Loucy (cell line): ENCODE measurements around the gene LRBA.

ENCODE experiments used
- H2AFZ ChIP-seq: fragments of 200-600 bp; sonication (generic); 2 replicates; pipeline ENCODE4 v1.6.0; 2016; ENCODE audit warnings: antibody characterized with exemption, mild to moderate bottlenecking, low read length, moderate library complexity
- H3F3A ChIP-seq: fragments of 200-600 bp; 2 replicates; pipeline ENCODE4 v1.6.0; 2016; ENCODE audit warnings: antibody characterized with exemption, low read depth, mild to moderate bottlenecking
- H3K27me3 ChIP-seq: fragments of 200-600 bp; sonication (generic); 2 replicates; pipeline ENCODE4 v1.6.1; 2014; ENCODE audit warnings: low read length, mild to moderate bottlenecking; ENCODE audit not compliant: insufficient read depth, poor library complexity, severe bottlenecking
- H3K36me3 ChIP-seq: fragments of 200-600 bp; sonication (generic); 2 replicates; pipeline ENCODE4 v1.6.1; 2016; ENCODE audit warnings: low read length; ENCODE audit not compliant: insufficient read depth
- H3K4me1 ChIP-seq: fragments of 200-600 bp; sonication (generic); 2 replicates; pipeline ENCODE4 v1.5.1; 2014; ENCODE audit warnings: low read length, mild to moderate bottlenecking; ENCODE audit not compliant: insufficient read depth, poor library complexity, severe bottlenecking
- H3K4me2 ChIP-seq: fragments of 200-600 bp; sonication (generic); 2 replicates; pipeline ENCODE4 v1.6.0; 2014; ENCODE audit warnings: antibody characterized with exemption, low read length, low read depth, mild to moderate bottlenecking; ENCODE audit not compliant: poor library complexity, severe bottlenecking
- H3K4me3 ChIP-seq: fragments of 200-600 bp; sonication (generic); 2 replicates; pipeline ENCODE4 v1.5.1; 2014; ENCODE audit warnings: low read length, mild to moderate bottlenecking, mixed read lengths; ENCODE audit not compliant: poor library complexity, severe bottlenecking
- H3K79me2 ChIP-seq: fragments of 200-600 bp; sonication (generic); 2 replicates; pipeline ENCODE4 v1.6.1; 2014; ENCODE audit warnings: low read length; ENCODE audit not compliant: insufficient read depth
- H3K9ac ChIP-seq: fragments of 200-600 bp; sonication (generic); 2 replicates; pipeline ENCODE4 v1.6.0; 2014; ENCODE audit warnings: mild to moderate bottlenecking, low read depth, low read length, moderate library complexity; ENCODE audit not compliant: poor library complexity, severe bottlenecking
- H3K9me2 ChIP-seq: fragments of 200-600 bp; sonication (generic); replicated peaks from 2 replicates; pipeline ENCODE4 v1.6.1; 2016; ENCODE audit warnings: low read depth, low read length, mixed read lengths
- H3K9me3 ChIP-seq: fragments of 200-600 bp; sonication (generic); 2 replicates; pipeline ENCODE4 v1.6.1; 2014; ENCODE audit warnings: mild to moderate bottlenecking, antibody characterized with exemption, low read length, low read depth; ENCODE audit not compliant: insufficient read depth
- H4K20me1 ChIP-seq: fragments of 200-600 bp; sonication (generic); 2 replicates; pipeline ENCODE4 v1.6.0; 2014; ENCODE audit warnings: antibody characterized with exemption, low read length, mild to moderate bottlenecking; ENCODE audit not compliant: insufficient read depth, poor library complexity, severe bottlenecking
- EZH2phosphoT487 ChIP-seq: fragments of 200-600 bp; IDR thresholded peaks from 2 replicates; pipeline ENCODE4 v1.6.1; 2018; ENCODE audit warnings: antibody characterized with exemption, mild to moderate bottlenecking, moderate library complexity, borderline replicate concordance
- TF ChIP-seq, protein P1 (sequence below): fragments of 200-600 bp; sonication (generic); conservative IDR thresholded peaks from 2 replicates; pipeline ENCODE4 v1.5.1; 2014; ENCODE audit warnings: mild to moderate bottlenecking, antibody characterized with exemption, low read length

The LRBA gene

DNA sequence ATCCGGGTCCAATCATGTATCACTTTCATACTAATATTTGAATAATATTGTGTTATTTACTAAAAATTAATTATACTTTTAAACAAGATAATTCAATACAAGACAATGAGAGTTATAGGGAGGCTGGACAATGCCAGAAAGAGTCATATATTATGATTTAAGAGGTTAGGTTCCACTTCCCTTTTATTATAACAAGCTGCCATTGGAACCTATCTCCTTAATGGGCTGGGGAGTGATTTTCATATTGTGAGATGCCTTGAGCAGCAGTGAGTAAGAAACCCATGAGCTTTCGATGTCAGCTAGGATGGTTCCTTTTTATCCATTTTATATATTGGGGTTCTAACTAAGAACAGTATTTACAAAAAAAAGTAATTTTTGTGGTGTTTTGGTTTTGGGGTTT lies 341.3 kb downstream of the LRBA start:
- H3K9ac ChIP-seq, result no peak overlapping the region
- no peaks in the 10 kb centered on the region for H4K20me1 ChIP-seq
- no peaks in the 10 kb centered on the region for H3K9me2 ChIP-seq
- no peak overlapping the region for H3K4me2 ChIP-seq
- H3K27me3 ChIP-seq, result no peaks in the 10 kb centered on the region
- H3K4me3 ChIP-seq, result no peak overlapping the region
- no peak overlapping the region for H2AFZ ChIP-seq
- no peaks in the 10 kb centered on the region for H3F3A ChIP-seq
- TF ChIP-seq, protein P1, sequence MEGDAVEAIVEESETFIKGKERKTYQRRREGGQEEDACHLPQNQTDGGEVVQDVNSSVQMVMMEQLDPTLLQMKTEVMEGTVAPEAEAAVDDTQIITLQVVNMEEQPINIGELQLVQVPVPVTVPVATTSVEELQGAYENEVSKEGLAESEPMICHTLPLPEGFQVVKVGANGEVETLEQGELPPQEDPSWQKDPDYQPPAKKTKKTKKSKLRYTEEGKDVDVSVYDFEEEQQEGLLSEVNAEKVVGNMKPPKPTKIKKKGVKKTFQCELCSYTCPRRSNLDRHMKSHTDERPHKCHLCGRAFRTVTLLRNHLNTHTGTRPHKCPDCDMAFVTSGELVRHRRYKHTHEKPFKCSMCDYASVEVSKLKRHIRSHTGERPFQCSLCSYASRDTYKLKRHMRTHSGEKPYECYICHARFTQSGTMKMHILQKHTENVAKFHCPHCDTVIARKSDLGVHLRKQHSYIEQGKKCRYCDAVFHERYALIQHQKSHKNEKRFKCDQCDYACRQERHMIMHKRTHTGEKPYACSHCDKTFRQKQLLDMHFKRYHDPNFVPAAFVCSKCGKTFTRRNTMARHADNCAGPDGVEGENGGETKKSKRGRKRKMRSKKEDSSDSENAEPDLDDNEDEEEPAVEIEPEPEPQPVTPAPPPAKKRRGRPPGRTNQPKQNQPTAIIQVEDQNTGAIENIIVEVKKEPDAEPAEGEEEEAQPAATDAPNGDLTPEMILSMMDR, result no peak
- TF ChIP-seq EZH2phosphoT487, result no peak
- H3K4me1 ChIP-seq, result no peaks in the 10 kb centered on the region
- H3K9me3 ChIP-seq, result no peaks in the 10 kb centered on the region
- no peaks in the 10 kb centered on the region for H3K79me2 ChIP-seq
- no peaks in the 10 kb centered on the region for H3K36me3 ChIP-seq

- Histone ChIP-seq H3K4me2 (no peak overlapping the region), H3K9me3 (no peaks in the 10 kb centered on the region), H3K9ac (no peak overlapping the region), H3F3A (no peaks in the 10 kb centered on the region), H3K27me3 (no peaks in the 10 kb centered on the region), H3K4me3 (no peak overlapping the region), H3K36me3 (no peaks in the 10 kb centered on the region), H3K79me2 (no peaks in the 10 kb centered on the region), H3K9me2 (no peaks in the 10 kb centered on the region), H3K4me1 (no peaks in the 10 kb centered on the region), H2AFZ (no peak overlapping the region), H4K20me1 (no peaks in the 10 kb centered on the region)
- TF ChIP-seq, protein P1, result peak; percentile 21; the same call in 1 of the 2 replicates
- no peak for TF ChIP-seq EZH2phosphoT487
Observed at GRCh38 chr4:150668824-150669223, 346.3 kb downstream of the LRBA start.

DNA sequence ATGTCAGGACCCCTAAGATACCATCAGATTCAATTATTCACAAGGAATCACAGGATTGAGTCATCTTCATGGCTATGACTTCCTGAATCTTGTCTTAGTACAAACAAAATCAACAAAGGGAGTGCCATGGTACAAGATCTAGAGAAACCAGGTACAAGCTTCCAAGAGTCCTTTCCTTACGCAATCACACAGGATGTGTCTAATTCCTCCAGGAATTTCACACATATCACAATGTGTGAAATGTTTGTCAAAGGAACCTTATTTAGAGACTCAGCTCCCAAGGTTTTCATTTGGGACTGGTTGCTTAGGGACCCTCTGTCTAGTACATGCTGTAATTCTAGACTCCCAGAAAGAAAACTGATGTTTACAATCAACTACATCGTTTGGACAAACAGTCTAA lies 350.1 kb downstream of the LRBA start:
- no peaks in the 10 kb centered on the region for H3K9me3 ChIP-seq
- H4K20me1 ChIP-seq, result no peaks in the 10 kb centered on the region
- no peak overlapping the region for H3K9ac ChIP-seq
- H3K9me2 ChIP-seq, result no peaks in the 10 kb centered on the region
- no peaks in the 10 kb centered on the region for H3K79me2 ChIP-seq
- H3K36me3 ChIP-seq, result no peaks in the 10 kb centered on the region
- no peaks in the 10 kb centered on the region for H3K27me3 ChIP-seq
- TF ChIP-seq EZH2phosphoT487, result no peak
- TF ChIP-seq, protein P1, result no peak
- no peaks in the 10 kb centered on the region for H3F3A ChIP-seq
- H3K4me1 ChIP-seq, result no peaks in the 10 kb centered on the region
- H2AFZ ChIP-seq, result no peak overlapping the region
- no peak overlapping the region for H3K4me2 ChIP-seq
- no peak overlapping the region for H3K4me3 ChIP-seq
